ENCODE measurements around the gene SMPD1.

SMPD1 gene

DNA sequence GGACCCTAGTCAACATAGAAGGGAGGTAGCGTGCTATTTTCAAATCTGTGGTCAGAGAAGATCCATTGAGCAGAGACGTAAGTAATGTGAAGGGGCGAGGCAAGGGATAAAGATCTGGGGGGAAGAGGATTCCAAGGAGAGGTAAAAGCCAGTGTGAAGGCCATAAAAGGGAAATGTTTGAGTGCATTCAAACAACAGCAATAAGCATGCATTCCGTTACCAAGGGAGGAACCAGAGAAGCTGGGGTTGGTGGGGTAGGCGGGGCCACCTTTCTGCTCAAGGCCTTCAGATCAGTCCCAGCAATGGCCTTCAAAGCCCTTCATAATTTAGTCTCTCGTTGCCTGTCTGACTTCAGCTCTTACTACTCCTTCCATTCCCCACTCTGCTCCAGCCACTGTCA lies 18.4 kb upstream of the SMPD1 start:
- H3K36me3 ChIP-seq (ENCODE audit: low read length) = no peaks in the 10 kb centered on the region
- H3K9me3 ChIP-seq (ENCODE audit: insufficient read depth, low read length) = no peaks in the 10 kb centered on the region
- no peak overlapping the region for H3K4me3 ChIP-seq (ENCODE audit: insufficient read depth, low read length, poor library complexity, severe bottlenecking)
- H3K4me2 ChIP-seq (ENCODE audit: low read depth, low read length, poor library complexity, severe bottlenecking) = no peak overlapping the region
- H4K20me1 ChIP-seq (ENCODE audit: low read depth, low read length) = no peaks in the 10 kb centered on the region
- H2AFZ ChIP-seq (ENCODE audit: low read depth, low read length, severe bottlenecking) = no peak overlapping the region
- no peak for TF ChIP-seq EZH2phosphoT487 (conservative IDR thresholded peaks at IDR 0.05; ENCODE audit: low read length)
- TF ChIP-seq, protein P1, sequence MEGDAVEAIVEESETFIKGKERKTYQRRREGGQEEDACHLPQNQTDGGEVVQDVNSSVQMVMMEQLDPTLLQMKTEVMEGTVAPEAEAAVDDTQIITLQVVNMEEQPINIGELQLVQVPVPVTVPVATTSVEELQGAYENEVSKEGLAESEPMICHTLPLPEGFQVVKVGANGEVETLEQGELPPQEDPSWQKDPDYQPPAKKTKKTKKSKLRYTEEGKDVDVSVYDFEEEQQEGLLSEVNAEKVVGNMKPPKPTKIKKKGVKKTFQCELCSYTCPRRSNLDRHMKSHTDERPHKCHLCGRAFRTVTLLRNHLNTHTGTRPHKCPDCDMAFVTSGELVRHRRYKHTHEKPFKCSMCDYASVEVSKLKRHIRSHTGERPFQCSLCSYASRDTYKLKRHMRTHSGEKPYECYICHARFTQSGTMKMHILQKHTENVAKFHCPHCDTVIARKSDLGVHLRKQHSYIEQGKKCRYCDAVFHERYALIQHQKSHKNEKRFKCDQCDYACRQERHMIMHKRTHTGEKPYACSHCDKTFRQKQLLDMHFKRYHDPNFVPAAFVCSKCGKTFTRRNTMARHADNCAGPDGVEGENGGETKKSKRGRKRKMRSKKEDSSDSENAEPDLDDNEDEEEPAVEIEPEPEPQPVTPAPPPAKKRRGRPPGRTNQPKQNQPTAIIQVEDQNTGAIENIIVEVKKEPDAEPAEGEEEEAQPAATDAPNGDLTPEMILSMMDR (IDR thresholded peaks at IDR 0.05; ENCODE audit: insufficient read depth, low read length, poor library complexity, severe bottlenecking) = no peak
- no peaks in the 10 kb centered on the region for H3K79me2 ChIP-seq (ENCODE audit: insufficient read depth, low read length)
- no peak overlapping the region for H3K27ac ChIP-seq (ENCODE audit: low read depth, low read length)
- H3K9me2 ChIP-seq (replicated peaks; ENCODE audit: insufficient read depth, low read length) = no peaks in the 10 kb centered on the region
- no peak overlapping the region for H3K9ac ChIP-seq (ENCODE audit: low read length)
- H3F3A ChIP-seq (ENCODE audit: insufficient read depth) = no peaks in the 10 kb centered on the region
- no peaks in the 10 kb centered on the region for H3K27me3 ChIP-seq (ENCODE audit: low read length)

DNA sequence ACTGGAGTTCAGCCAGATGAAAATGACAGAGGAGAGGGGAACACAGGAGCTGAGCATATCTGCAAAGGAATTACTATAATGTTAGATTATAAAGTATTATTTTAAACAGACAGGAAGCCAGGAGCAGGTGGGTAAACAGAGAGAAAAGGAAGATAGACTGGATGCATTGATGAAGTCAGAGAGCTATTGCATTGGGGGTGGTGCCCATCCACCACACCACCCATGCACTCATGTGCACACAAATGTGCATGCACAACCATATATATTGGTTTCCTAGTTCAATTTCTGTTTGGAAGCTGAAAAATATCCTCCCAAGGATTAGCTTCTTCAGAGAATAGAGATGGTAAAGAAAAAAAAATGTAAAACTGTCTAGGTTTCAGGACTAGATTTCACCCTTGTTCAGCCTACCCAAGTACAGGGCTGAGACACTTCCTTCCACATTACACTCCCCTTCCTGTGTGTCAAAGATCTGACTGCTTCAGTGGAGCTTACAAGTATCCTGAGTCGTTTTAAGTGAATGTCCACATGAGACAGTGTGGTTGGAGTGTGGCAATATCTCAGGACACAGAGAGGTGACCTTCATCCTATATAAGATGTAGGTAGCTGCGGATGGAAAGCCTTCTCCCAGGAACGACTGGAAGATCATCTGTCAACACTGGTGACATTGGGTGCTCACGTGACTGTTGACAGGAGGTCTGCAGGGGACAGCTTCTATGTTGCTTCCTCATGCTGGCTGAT lies 12.2 kb upstream of the SMPD1 start:
- H2AFZ ChIP-seq (ENCODE audit: low read depth, low read length, severe bottlenecking) = no peak overlapping the region
- no peaks in the 10 kb centered on the region for H3K79me2 ChIP-seq (ENCODE audit: insufficient read depth, low read length)
- no peaks in the 10 kb centered on the region for H3K9me3 ChIP-seq (ENCODE audit: insufficient read depth, low read length)
- H4K20me1 ChIP-seq (ENCODE audit: low read depth, low read length) = no peaks in the 10 kb centered on the region
- no peak overlapping the region for H3K9ac ChIP-seq (ENCODE audit: low read length)
- no peaks in the 10 kb centered on the region for H3K9me2 ChIP-seq (replicated peaks; ENCODE audit: insufficient read depth, low read length)
- no peak overlapping the region for H3K4me2 ChIP-seq (ENCODE audit: low read depth, low read length, poor library complexity, severe bottlenecking)
- no peak for TF ChIP-seq EZH2phosphoT487 (conservative IDR thresholded peaks at IDR 0.05; ENCODE audit: low read length)
- TF ChIP-seq, protein P1 (IDR thresholded peaks at IDR 0.05; ENCODE audit: insufficient read depth, low read length, poor library complexity, severe bottlenecking) = no peak
- H3F3A ChIP-seq (ENCODE audit: insufficient read depth) = no peaks in the 10 kb centered on the region
- H3K36me3 ChIP-seq (ENCODE audit: low read length) = no peaks in the 10 kb centered on the region
- H3K27ac ChIP-seq (ENCODE audit: low read depth, low read length) = no peak overlapping the region
- no peaks in the 10 kb centered on the region for H3K27me3 ChIP-seq (ENCODE audit: low read length)
- no peak overlapping the region for H3K4me3 ChIP-seq (ENCODE audit: insufficient read depth, low read length, poor library complexity, severe bottlenecking)

DNA sequence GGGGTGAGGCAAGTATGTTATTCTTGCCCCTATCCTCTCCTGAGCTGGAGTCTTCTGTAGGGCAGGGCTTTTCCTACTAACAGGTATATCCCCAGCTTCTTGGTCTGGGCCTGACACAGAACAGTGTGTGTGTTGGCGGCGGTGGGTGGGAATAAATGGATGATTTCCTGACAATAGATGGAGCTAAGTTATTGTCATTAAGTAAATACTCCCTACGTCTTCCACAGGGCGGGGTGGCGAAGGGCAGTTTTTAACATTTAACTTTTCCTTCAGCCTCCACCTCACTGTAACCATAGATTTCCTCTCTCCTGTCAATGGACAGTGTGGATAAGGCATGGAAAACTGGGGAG lies 11.7 kb upstream of the SMPD1 start:
- TF ChIP-seq EZH2phosphoT487 (conservative IDR thresholded peaks at IDR 0.05; ENCODE audit: low read length) = no peak
- TF ChIP-seq, protein P1 (IDR thresholded peaks at IDR 0.05; ENCODE audit: insufficient read depth, low read length, poor library complexity, severe bottlenecking) = no peak
- Histone ChIP-seq H3K4me3 (ENCODE audit: insufficient read depth, low read length, poor library complexity, severe bottlenecking) (no peak overlapping the region), H3K36me3 (ENCODE audit: low read length) (no peaks in the 10 kb centered on the region), H3K27me3 (ENCODE audit: low read length) (no peaks in the 10 kb centered on the region), H2AFZ (ENCODE audit: low read depth, low read length, severe bottlenecking) (no peak overlapping the region), H3K79me2 (ENCODE audit: insufficient read depth, low read length) (no peaks in the 10 kb centered on the region), H4K20me1 (ENCODE audit: low read depth, low read length) (no peaks in the 10 kb centered on the region), H3K9ac (ENCODE audit: low read length) (no peak overlapping the region), H3K9me3 (ENCODE audit: insufficient read depth, low read length) (no peaks in the 10 kb centered on the region), H3K27ac (ENCODE audit: low read depth, low read length) (no peak overlapping the region), H3K4me2 (ENCODE audit: low read depth, low read length, poor library complexity, severe bottlenecking) (no peak overlapping the region), H3F3A (ENCODE audit: insufficient read depth) (no peaks in the 10 kb centered on the region), H3K9me2 (replicated peaks; ENCODE audit: insufficient read depth, low read length) (no peaks in the 10 kb centered on the region)

All from SU-DHL-6 (cell line).